Sciatic nerve (tissue), 2 donors: ENCODE results near the gene CASKIN1. TPM values are rescaled to one million over a fixed set of nuclear protein-coding genes. Genes with fewer than 3 reads are reported as not detected.
"Not testable (repeated sequence)": the region's sequence is repeated elsewhere in the genome, so short reads cannot be mapped to it uniquely, and the experiment has no call there.

Source experiments
- ATAC-seq: fragments of 200-7000 bp; cut with Tn5 transposase; one replicate; pipeline ENCODE4 v1.9.1; 2020; ENCODE audit warnings: mild to moderate bottlenecking, moderate library complexity
- DNase-seq: peaks from one replicate; pipeline ENCODE4 v3.0.0-alpha.2; 2020; ENCODE audit warnings: low spot score
- intact Hi-C: fragments of 100-400 bp; cut with DNase I; formaldehyde crosslinking; loops from one replicate; pipeline ENCODE4 v1.14.2; 2022
- total RNA-seq: library from RNA; stranded (reverse); fragmentation: NEBNext Ultra II Directional; extraction: Animal tissue kit (Norgen Biotek cat#: 25700); gene quantifications from one replicate; pipeline ENCODE4 v1.2.1, GENCODE V29; 2021
- donor health status: DM: no; HTN: no; CAD: no.
- donor health status: DM: no; HTN: no; CAD: no.

The CASKIN1 gene
- total RNA-seq, 1 donor from 2014 or later: 1.6 TPM

DNA sequence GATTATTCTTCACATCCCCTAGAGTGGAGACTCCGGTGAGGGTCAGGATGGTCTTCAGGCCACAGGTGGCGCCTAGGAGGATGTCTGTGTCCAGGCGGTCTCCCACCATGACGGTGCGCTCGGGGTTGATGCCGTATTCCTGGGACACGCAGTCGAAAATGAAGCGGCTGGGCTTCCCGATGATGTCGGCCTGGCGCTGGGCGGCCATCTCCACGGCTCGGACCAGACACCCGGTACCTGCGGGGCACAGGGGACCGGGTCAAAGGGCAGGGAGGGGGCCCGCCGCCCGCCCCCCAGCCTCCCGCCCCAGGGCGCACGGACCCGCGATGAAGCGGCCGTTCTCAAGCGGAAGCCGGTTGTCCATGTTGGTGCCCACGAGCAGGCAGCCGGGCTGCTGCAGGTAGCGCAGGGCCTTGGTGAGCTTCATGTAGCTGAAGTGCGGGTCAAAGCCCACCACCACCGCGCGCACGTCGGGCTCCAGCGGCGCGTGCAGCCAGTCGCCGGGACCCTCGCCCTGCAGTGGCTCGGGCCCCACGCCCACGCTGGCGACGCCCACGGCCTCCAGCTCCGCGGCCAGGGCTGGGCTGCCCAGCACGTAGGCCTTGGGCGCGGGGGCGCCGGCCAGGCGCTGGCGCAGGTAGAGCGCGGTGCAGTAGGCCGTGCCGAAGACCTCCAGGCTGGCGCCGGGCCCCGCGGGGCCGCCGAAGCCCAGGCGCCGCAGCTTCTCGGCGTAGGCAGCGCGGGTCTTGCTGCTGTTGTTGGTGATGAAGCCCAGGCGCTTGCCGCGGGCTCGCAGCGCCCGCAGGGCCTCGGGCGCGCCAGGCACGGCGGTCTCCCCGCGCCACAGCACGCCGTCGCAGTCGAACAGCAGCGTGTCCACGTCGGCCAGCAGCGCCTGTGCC lies 17.7 kb upstream of the CASKIN1 start:
- DNase-seq: no peak
- ATAC-seq: no peak
- intact Hi-C loops: no loop called here

DNA sequence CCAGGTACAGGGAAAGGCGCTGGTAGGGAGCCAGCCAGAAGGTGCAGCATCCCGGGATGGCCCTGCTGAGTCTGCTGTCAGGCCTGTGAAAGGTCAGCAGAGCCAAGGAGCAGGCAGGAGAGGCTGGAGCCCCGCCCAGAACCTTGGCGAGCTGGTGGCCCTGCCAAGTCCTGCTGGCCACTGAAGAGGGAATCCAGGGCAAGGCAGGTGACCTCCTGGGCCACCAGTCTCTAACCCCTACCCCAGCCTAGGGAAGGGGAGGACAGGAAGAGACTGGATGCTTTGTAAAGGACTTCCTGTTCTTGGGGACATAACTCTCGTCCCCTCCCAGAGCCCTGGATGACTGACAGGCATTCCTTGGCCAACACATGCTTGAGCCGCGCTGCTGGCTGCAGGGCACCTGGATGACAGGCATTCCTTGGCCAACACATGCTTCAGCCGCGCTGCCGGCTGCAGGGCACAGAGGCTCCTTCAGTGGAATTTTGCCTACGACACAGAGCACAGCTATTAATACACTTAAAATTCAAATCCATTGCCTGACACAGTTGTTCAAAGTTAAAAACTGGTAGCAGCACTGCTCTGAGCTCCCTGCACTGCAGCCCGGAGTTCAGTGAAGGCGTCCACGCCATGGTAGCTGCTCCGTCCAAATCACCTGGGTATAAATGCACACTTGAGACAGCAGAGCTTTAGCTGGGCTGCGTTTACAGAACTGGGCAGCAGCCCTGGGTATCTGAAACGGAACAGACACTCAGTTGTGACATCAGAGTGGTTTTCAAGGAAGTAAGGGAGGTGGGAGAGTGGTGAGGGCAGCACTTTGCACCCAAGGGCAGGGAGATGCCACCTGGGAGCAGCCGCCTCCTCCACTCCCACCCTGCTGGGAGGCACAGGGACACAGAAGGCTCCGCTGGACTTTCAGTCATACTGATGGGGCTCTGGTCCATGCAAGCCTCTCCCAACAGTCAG lies 16.2 kb upstream of the CASKIN1 start:
- intact Hi-C loops: no loop called here
- no peak for ATAC-seq
- no peak for DNase-seq

DNA sequence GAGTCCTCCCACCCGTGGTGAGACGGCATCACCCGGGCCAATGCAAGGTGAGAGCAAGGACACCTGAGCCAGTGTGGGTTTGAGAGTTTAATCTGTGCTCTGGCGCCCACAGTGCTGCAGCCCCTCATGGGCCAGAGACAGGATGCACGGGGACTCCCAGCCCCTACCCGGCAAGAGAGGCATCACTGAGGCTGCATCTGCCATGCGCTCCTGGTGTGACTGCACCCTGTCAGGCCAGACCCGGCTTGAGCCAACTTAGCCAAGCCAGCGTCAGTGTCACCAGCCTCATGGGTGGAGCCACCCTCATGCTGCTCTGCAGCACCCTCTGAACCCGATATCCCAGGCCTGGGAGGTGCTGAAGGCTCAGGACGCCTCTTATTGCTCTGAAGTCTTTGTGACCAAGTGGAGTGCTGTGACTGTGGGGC lies 15.5 kb upstream of the CASKIN1 start:
- no peak for ATAC-seq
- DNase-seq: no peak
- intact Hi-C loops: no loop called here

DNA sequence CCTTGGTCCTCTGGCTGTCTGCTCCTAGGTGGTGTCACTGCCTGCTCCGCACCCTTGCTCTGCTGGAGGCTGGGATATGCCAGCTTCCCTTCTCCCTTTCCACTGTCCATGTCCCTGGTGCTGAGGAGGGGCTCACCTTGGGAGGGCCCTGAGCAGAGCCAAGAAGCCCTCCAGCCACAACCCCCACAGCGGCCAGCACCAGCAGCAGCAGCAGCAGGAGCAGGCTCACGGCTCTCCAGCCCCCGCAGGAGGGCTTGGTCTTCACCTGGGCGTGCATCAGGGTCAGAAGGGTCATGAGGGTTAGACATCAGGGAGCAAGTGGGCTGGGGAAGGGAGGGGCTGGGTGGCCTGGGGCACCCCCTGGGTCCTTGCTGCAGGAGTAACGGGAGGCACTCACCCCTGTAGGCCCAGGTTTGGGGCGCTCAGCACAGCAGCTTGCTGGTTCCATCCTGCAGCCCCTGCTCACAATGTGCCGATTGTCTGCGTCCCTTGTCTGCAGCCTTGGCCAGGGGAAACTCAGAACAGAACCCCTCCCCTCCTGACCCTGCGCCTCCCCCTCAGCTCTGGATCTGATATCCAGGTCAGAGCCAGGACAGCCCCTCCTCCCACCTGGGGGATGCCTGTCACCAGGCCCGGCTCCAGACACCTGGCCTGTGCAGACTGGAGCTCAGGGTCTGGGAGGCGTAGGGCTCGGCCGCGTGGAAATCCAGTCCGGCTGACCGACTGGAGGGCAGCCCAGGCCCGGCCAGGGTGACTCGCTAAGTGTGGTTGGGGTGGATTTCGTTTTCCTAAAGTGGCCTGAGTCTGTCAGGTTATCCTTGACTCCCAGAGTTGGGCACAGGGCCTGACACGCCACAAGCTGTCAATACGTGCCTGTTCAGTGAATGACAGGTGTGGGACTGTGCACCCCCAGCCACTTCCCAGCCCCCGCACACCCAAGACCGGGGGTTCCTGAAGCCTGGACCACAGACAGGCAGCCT lies 14.3 kb upstream of the CASKIN1 start, which contains the start of gene BRICD5:
BRICD5 (minus strand) TSS at position 478 of the 980 bp plus-strand sequence; CDS start at position 448, 30 bp downstream.
- ATAC-seq (no peak), DNase-seq (no peak)
- intact Hi-C loops: no loop called here

DNA sequence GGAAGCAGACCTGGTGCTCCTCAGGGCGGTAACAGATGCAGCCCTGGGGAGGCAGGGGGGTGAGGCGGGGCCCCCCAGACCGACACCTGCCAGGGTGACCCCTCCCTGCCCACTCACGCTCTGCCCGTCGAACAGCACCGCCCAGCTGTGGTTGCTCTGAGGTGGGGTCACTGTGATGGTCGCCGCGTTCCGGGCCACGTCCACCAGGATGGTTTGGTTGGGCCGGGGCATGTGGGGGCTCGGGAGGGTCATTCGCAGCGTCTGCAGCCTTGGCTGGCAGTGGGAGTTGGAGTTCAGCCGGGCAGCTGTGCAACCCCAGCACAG lies 13.6 kb upstream of the CASKIN1 start:
- intact Hi-C loops: no loop called here
- ATAC-seq: no peak

DNA sequence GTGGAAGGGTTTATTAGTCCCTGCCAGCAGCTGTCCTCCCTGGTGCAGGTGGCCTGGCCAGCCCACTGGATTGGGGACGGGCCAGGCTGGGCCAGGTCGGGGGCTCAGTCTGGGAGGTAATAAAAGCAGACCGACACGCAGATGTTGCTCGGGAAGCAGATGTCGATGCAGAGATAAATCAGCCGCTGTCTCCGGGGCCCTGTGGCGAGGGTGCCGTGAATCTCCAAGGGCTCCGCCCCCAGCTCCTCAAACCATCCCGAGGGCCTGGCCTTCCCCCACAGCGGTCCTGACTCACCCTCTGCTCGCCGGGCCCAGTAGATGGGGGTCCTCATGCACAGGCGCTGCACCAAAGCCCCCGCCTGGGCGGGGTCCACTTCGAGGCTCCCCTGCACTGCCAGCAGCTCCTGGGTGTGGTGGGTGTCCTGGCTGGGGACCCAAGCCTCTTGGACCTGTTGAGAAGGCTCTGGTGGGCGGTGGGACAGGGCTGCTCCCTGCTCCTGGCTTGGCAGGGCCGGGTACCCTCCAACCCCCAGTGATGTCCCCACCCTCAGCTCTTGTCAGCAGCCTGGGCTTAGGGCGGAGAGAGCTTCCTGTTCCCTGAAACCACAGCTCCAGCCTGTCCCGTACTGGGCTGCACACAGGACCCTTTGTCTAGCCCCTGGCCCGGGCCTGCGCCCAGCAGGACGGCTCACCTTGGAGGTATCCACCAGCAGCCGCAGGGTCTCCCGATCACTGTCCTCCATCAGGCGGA lies 13.0 kb upstream of the CASKIN1 start:
- intact Hi-C loops: no loop called here
- ATAC-seq (no peak), DNase-seq (no peak)

More for the DNA sequence above, 13.6 kb upstream of the CASKIN1 start:
- DNase-seq: no peak

DNA sequence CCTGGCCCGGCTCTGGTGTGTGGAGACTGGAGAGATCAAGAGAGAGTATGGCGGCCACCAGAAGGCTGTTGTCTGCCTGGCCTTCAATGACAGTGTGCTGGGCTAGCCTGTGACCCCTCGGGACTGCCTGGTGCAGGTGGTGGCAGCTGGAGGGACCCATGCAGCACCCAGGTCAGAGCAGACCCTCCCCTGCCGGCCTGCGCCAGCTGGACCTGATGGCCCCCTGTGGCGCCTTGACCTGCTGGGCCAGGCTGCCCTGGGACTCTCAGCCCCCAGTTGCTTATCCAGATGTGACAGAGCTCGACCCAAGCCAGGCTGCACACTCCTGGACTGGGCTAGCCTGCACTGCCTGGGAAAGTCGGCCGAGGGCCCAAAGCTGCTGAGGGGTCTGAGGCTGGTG lies 12.4 kb upstream of the CASKIN1 start:
- ATAC-seq: no peak
- DNase-seq: no peak
- intact Hi-C loops: no loop called here

DNA sequence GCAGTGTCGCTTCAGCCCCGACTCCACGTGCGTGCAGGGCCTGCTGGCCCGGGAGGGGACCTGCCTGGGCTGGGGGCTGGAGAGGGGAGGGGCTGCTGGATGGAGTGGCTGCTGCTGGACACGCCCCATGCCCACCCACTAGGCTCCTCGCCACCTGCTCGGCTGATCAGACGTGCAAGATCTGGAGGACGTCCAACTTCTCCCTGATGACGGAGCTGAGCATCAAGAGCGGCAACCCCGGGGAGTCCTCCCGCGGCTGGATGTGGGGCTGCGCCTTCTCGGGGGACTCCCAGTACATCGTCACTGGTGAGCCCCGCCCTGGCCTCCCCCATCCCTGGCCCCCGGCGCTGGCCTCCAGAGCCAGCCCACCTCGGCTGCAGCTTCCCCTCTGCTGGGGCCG lies 11.9 kb upstream of the CASKIN1 start:
- no peak for DNase-seq
- ATAC-seq: no peak
- intact Hi-C loops: no loop called here

DNA sequence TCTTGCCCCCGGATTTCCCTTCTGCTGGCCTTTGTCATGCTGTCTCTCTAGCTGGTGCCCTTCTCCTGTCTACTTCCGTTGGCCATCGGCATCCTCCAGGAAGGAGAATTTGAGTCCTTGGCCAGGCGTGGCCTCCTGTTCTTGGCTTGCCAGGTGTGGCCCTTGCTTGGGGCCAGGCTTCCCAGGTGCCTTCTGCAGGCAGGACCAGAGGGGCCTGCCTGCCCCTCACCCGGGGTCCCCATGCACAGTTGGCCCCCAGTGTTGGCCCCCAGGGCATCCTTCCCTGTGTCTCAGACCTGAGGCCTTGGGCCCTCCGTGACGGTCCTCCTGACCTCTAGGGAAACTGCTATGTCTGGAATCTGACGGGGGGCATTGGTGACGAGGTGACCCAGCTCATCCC lies 11.5 kb upstream of the CASKIN1 start:
- DNase-seq: no peak
- no peak for ATAC-seq
- intact Hi-C loops: no loop called here

DNA sequence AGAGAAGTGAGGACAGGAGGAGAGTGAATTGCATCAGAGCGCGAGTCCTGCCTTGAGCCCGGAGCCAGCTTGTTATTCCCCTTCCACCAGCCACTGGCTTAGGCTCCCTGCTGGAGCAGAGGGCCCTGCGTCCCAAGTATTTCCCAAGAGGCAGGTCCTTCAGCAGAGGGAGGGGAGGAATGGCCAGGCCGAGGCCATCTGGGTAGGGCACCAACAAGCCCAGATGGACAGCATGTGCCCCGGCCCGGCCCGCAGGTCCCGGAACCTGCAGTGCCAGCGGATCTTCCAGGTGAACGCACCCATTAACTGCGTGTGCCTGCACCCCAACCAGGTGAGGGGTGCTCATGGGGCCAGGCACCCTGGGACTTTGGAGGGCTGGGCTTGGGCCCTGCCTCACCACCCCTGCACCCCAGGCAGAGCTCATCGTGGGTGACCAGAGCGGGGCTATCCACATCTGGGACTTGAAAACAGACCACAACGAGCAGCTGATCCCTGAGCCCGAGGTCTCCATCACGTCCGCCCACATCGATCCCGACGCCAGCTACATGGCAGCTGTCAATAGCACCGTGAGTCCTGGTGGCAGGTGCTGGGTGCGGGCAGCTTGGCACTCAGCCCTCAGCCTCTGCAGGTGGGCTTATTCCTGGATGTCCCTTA lies 10.5 kb upstream of the CASKIN1 start:
- intact Hi-C loops: no loop called here
- no peak for ATAC-seq
- DNase-seq: no peak

DNA sequence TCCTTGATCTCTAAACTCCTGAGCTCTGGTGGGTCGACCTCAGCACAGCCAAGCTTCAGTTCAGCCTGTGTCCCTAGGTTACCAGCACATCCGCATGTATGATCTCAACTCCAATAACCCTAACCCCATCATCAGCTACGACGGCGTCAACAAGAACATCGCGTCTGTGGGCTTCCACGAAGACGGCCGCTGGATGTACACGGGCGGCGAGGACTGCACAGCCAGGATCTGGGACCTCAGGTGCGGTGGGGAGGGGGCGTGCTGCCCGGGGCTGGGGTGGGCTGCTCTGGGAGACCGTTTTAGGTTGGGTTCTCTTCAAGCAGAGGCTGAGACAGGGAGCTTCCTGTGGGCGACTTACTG lies 10.0 kb upstream of the CASKIN1 start:
- intact Hi-C loops: no loop called here
- no peak for DNase-seq

DNA sequence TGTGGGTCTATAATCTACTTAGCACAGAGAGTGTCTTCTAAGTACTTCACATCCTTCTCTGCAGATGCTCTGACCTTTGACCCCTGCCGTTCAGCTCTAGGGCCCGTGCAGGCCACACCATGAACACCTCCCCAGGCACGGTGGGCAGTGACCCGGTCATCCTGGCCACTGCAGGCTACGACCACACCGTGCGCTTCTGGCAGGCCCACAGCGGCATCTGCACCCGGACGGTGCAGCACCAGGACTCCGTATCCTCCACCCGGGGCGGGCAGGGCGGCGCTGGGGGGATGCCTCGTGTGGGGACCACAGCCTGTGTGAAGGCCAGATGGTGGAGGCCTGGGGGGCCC lies 9.5 kb upstream of the CASKIN1 start:
- intact Hi-C loops: no loop called here
- ATAC-seq (peak; percentile 16), DNase-seq (no peak)

More for the DNA sequence above, 10.0 kb upstream of the CASKIN1 start:
- ATAC-seq: no peak

DNA sequence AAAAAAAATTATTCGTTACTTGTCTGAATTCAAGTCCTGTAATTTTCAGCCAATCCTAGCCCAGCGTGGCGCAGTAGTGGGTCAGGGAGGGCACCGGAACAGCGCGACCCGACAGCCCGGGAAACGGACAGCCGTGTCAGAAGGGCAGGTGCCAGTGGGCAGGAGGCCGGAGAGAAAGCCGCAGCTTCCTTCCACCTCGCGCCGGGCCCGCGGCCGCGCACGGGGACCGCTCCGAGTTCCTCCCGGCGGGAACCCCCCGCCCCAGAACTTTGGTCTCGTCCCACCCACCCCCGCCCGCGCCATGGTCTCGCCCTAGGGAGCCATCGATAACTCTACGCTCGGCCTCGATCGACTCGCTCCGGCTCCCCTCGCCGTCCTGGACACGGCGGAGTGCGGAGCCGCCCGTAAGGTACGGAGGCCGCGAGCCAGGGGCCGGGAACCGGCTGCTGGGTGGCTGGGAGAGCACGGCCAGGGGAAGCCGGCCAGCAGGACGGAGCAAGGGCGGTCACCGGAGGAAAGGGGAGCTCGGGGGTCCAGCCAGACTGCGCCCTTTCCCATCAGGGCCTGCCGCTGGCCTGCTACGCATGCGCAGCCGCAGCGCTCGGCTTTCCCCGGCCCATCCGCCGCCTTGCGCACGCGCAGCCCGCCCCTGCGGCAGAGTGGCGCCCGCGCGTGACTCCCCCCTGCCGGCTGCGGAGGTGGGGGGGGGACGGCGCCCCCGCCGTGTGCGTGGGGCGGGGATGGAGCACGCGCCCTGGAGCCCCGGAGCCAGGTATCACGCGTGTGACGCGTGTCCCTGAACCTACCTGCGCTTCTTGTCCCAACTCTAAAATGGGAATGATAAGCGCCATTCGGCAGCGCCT lies 8.9 kb upstream of the CASKIN1 start, which contains the start of gene MLST8:
MLST8 (plus strand) TSS at position 351 of the 863 bp plus-strand sequence. CDS start 632 bp downstream, outside the sequence.
- peak; percentile 88 for ATAC-seq
- intact Hi-C loops: no loop called here

DNA sequence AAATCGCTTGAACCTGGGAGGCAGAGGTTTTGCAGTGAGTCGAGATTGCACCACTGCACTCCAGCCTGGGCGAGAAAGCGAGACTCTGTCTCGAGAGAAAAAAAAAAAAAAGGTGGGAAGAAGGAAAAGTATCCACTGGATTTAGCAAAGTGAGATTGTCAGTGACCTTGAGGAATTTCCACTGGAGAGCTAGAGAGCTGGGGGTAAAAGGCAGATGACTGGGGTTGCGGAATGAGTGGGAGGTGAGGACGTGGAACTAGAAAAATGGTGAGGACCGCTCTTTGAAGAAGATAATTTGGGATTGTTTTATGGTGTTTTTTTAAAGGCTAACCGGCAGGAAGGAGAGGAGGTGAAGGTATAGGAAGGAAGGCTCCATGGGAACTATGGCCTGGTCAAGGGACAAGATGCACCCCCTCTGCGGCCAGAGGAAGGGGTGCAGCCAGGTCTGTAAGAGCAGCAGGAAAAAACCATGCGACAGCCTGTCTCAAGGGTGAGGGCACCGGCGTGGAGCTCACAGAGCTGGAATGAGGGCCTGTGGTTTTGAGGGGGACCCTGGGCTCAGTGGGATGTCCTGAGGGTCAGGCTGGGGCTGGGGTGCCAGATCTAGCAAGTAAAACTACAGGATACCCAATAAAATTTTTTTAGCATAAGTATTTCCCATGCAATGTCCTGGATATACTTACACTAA lies 8.2 kb upstream of the CASKIN1 start:
- ATAC-seq (peak; percentile 0), DNase-seq (no peak)
- intact Hi-C loops: no loop called here

More for the DNA sequence above, 8.9 kb upstream of the CASKIN1 start, which contains the start of gene MLST8:
- DNase-seq: peak; percentile 90

DNA sequence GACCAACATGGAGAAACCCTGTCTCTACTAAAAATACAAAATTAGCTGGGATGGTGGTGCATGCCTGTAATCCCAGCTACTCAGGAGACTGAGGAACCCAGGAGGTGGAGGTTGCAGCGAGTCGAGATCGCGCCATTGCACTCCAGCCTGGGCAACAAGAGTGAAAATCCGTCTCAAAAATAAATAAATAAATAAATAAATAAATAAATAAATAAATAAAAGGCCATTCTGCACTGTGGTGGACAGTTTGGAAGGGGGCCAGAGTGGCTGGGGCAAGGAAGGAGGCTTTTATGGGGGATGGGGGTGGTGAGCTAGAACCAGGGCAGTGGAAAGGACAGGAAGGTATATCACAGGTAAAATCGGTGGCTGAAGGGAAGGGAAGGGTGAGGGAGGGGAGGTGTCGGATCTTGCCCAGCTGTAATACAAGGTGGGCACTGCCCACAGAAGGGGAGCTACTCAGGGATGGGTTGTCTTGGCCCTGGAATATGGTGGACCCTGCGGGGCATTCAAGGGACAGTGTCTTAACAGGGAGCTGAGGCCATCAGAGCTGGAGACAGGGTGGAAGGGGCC lies 6.8 kb upstream of the CASKIN1 start:
- ATAC-seq, DNase-seq, intact Hi-C loops: not testable (repeated sequence)

DNA sequence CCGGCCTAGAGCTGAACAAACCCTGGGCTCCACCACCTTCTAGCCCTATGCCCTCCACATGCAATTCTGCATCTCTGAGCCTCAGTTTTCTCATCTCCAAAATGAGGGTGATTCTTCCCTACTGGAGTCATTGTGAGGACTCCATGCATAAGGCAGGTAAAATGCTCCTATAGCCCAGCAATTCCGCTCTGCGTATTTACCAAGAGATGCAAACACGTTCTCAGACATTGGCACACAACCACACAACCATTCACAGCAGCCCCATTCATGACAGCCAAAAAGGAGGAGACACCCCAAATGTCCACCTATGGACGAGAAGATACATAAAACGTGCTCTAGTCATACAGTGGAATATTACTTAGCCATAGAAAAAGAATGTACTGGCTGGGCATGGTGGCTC lies 3.9 kb upstream of the CASKIN1 start:
- intact Hi-C loops: no loop called here
- DNase-seq: no peak
- ATAC-seq: no peak
